CD4-positive, alpha-beta T cell treated with Interleukin-21 for 1 hour (primary cell): ENCODE measurements around the gene CARHSP1.
"Not testable (repeated sequence)": the region's sequence is repeated elsewhere in the genome, so short reads cannot be mapped to it uniquely, and the experiment has no call there.

ENCODE experiments used
- DNase-seq: peaks from one replicate; pipeline ENCODE4 v3.0.0-alpha.2; 2020

The CARHSP1 gene

DNA sequence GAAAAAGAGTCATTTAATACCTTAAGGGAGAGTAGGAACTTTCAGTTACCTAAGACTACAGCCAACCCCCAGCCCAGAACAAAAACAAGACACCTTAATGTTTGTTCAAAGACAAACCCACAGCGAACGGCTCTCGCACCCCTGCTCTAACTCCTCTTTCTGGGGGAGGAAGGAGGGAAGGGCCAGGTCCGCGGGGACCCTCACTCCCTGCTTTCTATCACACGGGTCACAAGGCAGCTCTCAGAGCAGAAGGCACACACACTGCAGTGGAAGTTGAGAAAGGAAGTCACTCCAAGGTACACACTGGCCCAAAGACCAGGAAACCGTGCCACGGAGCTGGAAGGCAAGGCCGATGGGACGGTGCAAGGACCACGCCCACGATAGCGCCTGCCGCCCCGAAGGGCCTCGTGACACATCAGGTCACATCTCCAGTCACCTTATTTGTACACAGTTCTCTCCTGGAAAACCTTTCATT, 23.3 kb upstream of the CARHSP1 start:
- no peak for DNase-seq

DNA sequence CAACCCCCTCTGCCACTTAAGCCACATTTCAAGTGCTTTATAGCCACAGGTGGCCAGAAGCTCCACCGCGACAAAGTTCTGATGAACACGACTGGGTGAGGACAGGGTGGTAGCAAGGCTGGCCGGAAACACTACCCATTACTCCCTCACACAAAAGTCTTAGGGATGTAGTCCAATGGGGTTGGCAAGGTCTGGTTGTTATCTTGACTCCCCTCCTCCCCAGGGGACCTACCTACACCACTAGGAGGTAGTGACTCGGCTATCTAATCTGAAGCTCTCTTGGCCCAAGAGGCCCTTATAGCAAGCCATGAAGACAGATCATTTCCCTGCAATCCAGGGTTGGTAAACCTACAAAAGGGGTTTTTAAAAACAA, 21.7 kb upstream of the CARHSP1 start:
- DNase-seq: no peak

DNA sequence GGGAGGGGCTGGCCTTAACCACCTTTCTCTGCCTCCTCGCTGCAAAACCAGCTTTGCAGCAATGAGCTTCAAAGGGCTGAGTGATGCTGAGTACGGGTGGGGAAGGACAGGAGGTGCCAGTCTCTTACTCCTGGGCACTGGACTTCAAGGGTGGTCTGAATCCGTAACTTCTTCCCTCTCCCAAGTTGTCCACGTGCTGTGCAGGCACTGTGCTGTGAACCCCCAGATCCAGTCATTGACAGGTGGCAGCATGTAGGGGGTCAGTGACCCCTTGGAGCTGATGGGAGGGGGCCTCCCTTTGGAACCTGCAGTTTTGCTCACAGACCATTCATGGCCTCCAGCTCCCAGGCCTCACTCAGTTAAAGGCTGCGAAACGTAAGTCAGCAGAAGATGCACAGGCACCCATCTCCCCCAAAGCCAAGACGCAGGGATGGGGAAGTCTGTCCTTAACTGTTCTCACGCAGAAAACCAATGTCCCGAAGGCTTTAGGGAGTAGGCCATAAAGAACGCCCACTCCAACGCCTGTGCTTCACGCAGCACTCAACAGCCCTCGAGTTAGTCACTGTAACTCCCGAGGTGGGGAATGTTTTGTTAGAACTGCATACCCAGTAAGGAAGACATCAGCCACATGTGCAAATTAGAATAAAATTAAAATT, 21.2 kb upstream of the CARHSP1 start:
- no peak for DNase-seq

DNA sequence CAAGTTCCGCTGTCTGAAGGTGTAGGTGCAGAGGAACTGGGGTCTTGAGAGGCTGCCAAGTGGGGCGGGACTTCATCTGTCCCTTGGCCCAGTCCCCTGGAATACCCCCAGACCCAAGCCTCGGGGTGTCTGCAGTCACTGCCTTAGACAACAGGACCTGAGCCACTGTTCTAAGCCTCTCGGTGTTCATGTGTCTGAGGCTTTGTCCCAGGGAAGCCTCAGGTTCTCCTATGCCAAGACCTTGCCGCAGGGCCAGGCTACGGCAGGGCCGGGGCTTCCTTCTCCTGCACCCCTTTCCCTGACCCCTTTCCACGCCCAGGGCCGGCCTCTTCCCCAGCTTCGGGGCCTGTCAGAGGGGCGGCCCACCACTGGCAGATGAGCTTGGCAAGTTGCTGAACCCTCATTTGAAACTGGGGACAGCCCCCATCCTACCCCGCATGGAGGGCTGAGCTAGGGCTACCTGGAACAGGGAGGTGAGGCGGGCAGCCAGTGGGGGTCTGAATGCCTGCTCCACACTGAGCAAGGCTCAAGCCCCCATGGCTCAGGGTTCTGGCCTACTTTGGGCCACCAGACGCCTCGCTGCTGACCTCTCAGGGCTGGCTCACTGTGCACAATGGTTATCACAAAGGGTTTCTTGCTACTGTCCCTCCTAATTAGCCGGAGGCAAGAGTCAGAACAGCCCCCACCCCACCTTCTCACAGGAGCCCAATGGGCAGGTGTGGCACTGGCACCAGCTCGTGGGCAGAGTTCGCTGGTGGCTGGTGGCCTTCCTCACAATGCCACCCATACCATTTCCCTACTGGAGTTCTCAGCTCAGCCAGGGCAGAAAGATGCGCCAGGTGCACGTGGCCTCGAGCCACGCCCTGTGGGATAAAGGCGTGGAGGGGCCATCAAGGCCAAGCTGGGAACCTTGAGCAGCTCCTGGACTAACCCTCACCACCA, 20.4 kb upstream of the CARHSP1 start:
- DNase-seq: no peak

DNA sequence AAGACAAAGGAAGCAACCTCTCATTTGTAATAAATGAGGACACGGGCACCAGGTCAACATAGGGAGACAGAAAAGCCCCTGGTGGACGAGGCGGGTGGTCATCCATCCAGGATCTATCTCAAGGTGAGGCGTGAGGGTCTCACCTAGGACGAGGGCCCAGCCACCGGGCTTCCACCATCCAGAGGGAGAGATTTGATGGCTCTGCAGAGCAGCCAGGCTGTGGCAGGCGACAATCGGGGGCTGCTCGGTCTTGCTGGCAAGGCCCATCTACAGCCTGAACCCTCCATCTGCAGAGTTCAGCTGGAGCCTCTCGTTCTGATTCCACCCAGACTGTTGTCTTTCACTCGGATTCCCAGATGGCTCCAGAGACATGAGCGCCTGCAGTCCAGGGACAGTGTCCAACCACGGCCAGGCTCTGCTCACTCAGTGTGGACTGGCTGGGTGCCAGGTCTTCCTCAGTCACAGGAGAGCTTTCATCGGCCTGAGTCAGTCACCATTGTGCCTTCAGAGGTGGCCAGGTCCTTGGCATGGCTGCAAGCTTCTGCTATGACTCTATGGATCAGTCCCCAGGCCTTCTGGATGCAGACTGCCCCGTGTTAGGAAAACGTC, 19.2 kb upstream of the CARHSP1 start:
- DNase-seq: no peak

DNA sequence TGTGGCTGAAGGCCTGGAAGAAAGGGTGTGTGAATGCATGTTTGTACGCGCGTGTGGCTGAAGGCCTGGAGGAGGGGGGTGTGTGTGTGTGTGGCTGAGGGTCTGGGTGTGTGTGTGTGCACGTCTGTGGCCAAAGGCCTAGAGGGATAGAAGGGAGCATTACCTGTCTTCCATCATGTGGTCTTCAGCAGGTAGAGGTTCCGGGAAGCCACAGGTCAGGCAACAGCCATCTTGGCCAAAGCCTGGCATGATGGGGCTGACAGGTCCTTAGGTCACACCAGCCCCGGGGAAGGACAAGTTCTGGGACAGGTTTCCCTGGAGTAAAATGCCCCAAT, 18.6 kb upstream of the CARHSP1 start:
- no peak for DNase-seq

DNA sequence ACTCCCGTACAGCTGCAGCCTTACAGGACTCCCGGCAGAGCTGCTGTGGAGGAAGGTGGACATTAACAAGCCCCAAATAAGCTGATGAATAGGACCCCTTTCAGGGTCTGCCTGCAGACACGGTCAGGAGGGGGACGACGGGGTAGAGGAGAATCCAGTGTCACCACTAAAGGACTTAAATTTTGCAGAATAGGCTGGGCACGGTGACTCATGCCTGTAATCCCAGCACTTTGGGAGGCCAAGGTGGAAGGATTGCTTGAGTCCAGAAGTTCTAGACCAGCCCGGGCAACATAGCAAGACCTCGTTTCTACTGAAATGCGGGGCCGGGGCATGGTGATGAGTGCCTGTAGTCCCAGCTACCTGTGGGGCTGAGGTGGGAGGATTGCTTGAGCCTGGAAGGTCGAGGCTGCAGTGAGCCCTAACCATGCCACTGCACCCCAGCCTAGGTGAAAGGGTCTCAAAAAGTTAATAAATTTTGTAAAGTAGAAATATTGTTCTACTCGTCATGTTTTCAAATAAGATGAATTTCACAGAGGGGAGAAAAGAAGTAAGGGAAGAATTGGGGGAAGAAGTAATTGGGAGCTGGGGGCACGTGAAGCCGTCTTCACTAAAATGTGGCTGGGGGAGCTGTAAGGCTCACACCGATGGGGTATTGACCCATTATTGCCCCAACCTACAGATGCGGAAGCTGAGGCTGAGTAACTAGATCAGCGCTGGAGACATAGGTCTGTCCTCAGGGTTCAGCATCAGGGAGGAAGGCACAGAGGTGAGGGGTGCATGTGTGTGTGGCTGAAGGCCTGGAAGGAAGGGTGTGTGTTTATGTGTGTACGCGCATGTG, 18.0 kb upstream of the CARHSP1 start:
- no peak for DNase-seq

DNA sequence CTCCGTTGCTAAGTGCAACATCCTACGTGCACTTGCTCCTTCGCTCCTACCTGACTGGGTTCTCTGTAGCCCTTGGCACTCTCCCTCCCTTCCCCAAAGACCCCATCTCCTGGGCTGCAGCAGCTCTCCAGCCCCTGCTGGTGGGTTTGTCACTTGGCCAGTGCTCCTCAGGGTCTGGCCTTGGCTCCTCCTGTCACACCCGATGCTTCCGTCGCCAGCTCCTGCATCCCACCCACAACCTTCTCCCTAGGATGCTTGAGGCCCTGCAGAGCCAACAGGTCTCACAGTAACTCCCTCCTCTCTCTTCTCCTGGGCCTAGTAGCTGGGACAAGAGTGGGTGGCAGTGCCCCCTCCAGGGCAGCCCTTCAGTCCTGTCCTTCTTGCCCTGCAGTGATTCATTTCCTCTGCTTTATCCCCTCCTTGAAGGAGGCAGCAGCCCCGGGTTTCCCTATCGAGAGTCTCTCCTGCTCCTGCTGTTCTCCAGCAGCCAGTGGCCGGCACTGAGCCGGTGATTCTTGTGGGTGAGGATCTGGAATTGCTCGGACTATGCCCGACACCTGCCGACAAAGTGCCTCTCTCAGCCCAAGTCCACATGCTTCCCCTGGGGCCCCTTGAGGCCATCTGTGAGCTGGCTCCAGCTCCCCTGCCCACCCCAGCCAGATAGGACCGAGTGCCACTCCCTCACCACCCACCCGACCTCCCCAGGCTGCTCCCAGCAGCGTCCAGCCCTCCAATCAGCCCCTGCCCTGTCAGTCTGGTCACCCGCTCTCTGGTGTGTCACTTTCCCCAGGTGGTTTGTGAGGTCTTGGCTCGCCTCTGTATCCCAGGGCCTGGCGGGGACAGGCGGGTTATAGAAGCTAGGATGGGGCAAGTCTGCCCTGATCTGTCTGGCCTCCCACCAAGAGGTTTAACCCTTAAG, 17.1 kb upstream of the CARHSP1 start:
- DNase-seq: no peak

DNA sequence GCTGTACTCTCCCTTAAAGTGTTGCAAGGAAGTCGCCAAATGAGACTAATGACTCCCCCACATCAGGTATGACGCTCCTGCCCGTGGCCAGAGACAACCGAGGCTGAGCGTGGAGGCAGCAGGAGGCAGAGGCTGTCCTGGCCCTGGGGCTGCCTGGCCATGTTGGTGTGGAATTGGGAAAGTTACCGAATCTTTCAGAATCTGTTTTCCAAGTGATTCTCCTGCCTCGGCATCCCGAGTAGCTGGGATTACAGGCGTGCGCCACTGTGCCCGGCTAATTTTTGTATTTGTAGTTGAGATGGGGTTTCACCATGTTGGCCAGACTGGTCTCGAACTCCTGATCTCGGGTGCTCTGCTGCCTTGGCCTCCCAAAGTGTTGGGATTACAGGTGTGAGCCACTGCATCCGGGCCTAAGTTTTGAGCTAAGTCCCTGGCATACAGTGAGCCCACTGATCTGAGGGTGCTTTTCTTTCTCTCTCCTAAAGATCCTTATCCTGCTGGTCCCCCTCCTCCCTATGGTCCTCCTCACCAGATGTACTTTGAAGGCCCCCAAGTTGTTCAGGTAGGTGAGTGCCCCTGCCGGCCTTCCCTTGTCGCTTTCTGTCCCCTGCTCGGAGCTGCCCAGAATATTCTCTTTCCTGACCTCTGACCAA, 14.0 kb upstream of the CARHSP1 start:
- DNase-seq: no peak

DNA sequence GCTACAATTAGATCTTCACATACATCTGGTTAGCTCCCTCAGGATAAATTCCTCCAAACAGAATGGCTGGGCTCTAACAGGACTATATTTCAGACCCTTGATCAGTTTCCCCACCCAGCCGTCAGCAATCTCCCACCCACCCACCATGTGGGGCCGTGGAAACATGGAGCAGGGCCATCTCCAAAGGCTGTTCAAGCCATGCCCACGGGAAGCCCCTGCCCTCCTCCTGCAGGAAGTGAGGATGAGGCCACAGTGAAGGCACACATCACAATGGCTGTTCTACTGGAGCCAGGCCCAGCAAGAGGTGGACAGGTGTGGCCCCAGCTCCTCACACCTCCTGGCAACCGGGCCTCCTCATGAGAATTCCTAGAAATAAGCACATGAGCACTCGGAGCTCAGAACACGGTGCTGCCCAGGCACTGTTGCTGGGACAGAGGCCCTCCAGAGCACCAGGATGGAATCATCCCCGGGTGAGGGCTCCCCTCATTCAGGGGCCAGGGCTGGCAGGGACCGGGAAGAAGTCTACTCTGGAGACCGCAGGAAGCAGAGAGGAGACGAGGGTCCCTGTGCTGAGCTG, 13.3 kb upstream of the CARHSP1 start, which contains the start of gene LITAFD:
TSS of gene LITAFD (plus strand) at position 311 of the 577 bp plus-strand sequence. CDS start 2,005 bp downstream, outside the sequence.
- DNase-seq: no peak

DNA sequence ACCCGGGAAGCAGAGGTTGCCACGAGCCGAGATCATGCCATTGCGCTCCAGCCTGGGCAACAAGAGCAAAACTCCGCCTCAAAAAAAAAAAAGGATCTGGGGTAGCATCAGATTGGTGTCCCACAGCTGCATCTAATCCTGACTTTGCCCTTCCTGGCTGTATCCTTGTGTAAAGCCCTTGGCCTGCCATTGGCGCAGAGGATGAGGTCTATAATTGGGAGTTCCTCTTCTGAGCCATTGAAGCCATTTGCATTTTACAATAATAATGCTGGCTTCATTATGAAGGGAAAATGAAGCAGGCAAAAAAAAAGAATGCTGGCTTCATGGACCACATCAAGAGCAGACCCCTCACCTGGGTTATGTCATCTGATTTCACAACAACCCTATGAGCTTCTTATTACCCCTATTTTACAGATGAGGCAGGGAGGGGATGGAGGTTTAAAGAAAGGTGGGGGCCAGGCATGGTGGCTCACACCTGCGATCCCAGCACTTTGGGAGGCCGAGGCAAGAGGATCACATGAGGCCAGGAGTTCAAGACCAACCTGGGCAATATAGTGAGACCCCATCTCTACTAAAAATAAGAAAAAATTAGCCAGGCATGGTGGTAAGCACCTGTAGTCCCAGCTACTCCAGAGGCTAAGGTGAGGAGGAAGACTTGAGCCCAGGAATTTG, 12.2 kb upstream of the CARHSP1 start:
- no peak for DNase-seq

DNA sequence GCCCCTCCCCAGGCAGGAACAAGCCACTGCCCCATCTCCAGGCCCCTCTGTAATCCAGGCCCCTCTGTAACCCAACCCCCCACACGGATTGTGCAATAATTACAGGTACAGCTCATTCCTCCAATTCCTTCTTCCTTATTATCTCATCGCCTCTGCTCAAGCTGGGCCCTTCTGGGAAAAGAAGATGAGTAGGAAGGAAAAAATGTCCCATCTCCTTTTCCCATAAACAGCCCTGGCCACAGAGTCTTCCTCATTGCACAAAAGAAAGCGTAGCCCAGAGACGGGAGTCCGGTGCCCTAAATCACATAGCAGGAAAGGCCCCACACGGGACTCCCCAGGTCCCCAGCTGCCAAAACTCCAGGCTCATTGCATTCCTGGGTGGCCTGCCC, 9.7 kb upstream of the CARHSP1 start:
- no peak for DNase-seq

DNA sequence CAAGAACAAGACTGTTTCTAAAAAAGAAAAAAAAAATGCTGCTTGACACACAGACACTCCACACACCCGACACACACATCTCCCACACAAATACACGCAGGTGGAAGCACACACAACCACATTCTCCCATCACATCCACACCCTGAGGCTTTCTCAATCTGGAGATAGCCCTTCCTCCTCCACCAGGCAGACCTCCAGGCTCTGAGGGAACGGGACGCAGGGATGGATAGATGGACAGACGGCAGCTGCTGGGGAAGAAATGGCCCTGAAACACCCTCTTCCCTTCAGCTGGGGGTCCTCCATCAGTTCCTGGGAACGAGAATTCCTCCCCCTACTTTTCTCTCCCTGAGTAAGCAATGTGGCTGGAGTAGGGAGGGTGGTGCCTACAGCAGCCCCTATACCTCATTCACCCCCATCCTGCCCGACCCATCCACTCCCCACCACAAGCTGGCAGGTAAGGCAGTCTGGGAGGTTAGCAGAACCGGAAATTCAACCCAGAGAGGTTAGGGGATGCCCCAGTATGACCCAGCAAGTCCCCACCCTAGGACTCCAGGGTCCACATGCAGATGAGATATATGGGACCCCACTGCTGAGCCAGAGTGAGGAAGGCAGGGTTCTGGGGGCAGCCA, 9.2 kb upstream of the CARHSP1 start:
- no peak for DNase-seq

DNA sequence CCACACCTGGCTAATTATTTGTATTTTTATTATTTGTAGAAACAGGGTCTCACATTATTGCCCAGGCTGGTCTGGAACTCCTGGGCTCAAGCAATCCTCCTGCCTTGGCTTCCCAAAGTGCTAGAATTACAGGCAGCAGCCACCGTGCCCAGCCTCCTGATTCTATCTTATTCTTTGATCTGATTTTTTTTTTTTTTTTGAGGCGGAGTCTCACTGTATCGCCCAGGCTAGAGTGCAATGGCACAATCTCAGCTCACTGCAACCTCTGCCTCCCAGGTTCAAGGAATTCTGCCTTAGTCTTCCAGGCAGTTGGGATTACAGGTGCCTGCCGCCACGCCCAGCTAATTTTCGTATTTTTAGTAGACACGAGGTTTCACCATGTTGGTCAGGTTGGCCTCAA, 6.5 kb upstream of the CARHSP1 start:
- DNase-seq: not testable (repeated sequence)

DNA sequence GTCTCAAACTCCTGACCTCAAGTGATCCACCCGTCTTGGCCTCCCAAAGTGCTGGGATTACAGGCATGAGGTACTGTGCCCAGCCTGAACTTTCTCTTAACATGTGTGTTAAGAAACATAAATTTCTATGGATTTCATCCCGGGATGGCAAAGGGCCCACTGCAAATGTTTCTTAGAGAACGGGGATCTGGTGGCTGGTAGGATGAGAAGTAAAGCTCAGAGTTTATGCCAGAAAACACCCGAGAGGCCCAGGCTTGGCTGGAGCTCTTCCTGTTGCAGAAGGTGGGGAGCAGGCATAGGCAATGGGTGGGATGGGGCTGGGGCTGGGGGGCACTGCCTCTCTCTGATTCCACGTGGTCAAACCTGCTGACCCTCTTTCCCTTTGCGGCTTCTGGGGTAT, 5.6 kb upstream of the CARHSP1 start:
- DNase-seq: no peak

DNA sequence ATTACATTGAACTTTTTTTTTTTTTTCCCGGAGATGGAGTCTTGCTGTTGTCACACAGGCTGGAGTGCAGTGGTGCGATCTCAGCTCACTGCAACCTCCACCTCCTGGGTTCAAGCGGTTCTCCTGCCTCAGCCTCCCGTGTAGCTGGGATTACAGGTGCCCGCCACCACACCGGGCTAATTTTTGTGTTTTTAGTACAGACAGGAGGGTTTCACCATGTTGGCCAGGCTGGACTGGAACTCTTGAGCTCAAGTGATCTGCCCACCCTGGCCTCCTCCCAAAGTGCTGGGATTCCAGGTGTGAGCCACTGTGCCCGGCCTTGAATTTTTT, 5.0 kb upstream of the CARHSP1 start:
- not testable (repeated sequence) for DNase-seq

DNA sequence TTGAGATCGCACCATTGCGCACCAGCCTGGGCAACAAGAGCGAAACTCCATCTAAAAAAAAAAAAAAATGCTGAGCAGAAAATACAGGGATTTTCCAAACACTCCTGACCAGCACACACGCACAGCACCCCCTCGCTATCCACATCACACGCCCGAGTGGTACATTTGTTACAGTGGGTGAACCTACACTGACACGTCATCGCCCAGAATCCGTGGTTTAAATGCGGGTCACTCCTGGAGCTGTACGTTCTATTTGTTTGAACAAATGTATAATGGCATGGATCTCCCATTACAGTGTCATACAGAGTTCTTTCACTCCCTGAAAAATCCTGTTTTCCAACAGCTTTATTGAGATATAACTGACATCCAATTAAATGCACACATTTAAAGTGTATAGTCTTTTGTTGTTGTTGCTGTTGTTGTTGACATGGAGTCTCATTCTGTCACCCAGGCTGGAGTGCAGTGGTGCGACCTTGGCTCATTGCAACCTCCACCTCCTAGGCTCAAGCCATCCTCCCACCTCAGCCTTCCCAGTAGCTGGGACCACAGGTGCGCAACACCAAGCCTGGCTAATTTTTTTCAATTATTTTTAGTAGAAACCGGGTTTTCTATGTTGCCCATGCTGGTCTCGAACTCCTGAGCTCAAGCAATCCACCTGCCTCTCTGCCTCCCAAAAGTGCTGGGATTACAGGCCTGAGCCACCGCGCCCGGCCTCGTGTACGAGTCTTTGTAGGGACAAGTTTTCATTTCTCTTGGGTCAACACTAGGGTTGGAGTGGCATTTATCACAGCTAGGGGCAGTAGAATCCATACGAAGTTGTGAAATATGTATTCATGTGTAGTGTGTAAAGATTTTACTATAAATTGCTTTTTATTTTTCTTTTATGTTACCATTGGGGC, 4.4 kb upstream of the CARHSP1 start:
- DNase-seq: no peak

DNA sequence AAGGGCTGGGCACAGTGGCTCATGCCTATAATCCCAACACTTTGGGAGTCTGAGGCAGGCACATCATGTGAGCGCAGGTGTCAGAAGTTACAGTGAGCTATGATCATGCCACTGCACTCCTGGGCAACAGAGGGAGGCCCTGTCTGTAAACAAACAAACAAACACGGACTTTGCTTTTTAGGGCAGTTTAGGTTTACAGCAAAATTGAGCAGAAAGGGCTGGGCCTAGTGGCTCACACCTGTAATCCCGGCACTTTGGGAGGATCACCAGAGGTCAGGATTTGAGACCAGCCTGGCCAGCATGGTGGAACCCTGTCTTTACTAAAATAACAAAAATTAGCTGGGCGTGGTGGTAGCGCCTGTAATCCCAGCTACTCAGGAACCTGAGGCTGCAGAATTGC, 3.3 kb upstream of the CARHSP1 start:
- DNase-seq: no peak

DNA sequence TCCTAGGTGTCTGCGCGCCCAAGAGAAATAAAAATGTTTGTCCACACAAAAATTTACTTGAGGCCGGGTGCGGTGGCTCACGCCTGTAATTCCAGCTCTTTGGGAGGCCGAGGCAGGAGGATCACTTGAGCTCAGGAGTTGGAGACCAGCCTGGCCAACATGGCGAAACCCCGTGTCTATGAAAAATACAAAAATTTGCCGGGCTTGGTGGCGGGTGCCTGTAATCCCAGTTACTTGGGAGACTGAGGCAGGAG, 1.1 kb upstream of the CARHSP1 start:
- DNase-seq: not testable (repeated sequence)
